ENCODE results near the gene NRARP. TPM values are rescaled to one million over a fixed set of nuclear protein-coding genes. Genes with fewer than 3 reads are reported as not detected.

Gene NRARP
- total and polyA plus RNA-seq, 7 experiments from 2014 or later = 0.70 to 2.7 (median 1.7) TPM; not detected in 2

DNA sequence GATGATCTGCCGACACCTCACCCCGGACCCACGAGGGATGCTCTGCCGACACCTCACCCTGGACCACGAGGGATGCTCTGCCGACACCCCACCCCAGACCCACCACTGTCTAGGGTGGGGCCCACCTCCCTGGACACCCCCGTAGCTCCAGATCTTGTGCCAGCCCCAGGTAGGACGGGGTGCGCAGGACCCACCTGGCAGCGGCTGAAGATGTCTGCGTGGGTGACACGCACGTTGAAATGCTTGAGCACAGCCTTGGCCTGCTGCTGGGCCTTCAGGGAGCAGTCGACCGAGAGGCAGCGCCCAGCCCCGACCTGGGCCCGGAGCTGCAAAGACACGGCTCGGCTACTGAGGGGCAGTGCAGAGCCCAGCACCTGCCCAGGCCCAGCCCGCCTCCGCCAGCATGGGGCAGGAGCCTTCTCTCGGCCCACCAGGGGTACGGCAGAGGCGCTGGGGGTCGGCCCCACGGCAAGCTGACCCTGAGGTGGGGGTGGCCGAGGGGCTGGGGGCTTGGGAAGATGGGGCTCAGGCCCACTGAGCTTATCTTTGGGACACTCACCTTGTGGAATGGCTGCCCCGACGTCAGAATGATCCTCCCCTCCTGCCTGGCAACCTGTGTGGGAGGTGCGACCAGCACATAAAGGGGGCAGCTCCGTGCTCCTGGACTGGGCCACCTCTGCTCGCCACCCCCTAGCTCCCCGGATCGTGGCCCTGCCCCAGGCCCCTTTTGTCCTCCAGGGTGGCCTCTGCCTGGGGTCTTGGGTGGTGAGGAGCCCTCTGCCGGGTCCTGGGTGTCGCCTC is 21.7 kb upstream of the NRARP start:
- peaks cover 0 to 23% (median 2%) of the 10 kb centered on the region in 5 donors for H3K27me3 Mint-ChIP-seq
- H3K27ac ChIP-seq (ENCODE audit: low read depth, low read length) = no peak overlapping the region
- no peaks in the 10 kb centered on the region for H3K36me3 ChIP-seq (ENCODE audit: control insufficient read depth in 2 of 3, insufficient read depth in 3 of 3, low read length in 3 of 3)
- H3K4me1 Mint-ChIP-seq = peaks cover 4 to 20% (median 14%) of the 10 kb centered on the region in 7 donors
- H3K4me1 ChIP-seq (ENCODE audit: control insufficient read depth in 2 of 2, insufficient read depth in 2 of 2, low read length in 2 of 2) = peaks cover 0 to 10% of the 10 kb centered on the region in 2 donors
- intact Hi-C loops (cut with micrococcal nuclease) = no loop called here
- ChIA-PET CTCF (interaction anchor here (0.6 kb wide), 1 partner anchor 190 kb away, joined by 3 read pairs; no protein-coding TSS in a partner anchor), POLR2A (no interaction called here)
- no peaks in the 10 kb centered on the region for H3K9me3 ChIP-seq (ENCODE audit: control insufficient read depth in 2 of 3, low read length in 3 of 3)
- H3K27ac Mint-ChIP-seq = no peak overlapping the region
- H3K9me3 Mint-ChIP-seq = peaks cover 0 to 11% (median 0%) of the 10 kb centered on the region in 11 donors
- peaks cover 0 to 14% of the 10 kb centered on the region in 2 donors for H3K27me3 ChIP-seq (ENCODE audit: control insufficient read depth in 2 of 2, insufficient read depth in 2 of 2, low read length in 2 of 2)
- no peak for ATAC-seq
- H3K36me3 Mint-ChIP-seq = peaks cover 0 to 7% (median 3%) of the 10 kb centered on the region in 5 donors
- H3K4me3 ChIP-seq (ENCODE audit: low read length) = no peak overlapping the region
- no peak for DNase-seq
- H3K4me3 Mint-ChIP-seq = no peak overlapping the region

- POLR2A ChIA-PET = no interaction called here
- H3K27me3 Mint-ChIP-seq = peaks cover 0 to 12% (median 2%) of the 10 kb centered on the region in 5 donors
Observed at GRCh38 chr9:137321726-137322361, 19.8 kb upstream of the NRARP start.

DNA sequence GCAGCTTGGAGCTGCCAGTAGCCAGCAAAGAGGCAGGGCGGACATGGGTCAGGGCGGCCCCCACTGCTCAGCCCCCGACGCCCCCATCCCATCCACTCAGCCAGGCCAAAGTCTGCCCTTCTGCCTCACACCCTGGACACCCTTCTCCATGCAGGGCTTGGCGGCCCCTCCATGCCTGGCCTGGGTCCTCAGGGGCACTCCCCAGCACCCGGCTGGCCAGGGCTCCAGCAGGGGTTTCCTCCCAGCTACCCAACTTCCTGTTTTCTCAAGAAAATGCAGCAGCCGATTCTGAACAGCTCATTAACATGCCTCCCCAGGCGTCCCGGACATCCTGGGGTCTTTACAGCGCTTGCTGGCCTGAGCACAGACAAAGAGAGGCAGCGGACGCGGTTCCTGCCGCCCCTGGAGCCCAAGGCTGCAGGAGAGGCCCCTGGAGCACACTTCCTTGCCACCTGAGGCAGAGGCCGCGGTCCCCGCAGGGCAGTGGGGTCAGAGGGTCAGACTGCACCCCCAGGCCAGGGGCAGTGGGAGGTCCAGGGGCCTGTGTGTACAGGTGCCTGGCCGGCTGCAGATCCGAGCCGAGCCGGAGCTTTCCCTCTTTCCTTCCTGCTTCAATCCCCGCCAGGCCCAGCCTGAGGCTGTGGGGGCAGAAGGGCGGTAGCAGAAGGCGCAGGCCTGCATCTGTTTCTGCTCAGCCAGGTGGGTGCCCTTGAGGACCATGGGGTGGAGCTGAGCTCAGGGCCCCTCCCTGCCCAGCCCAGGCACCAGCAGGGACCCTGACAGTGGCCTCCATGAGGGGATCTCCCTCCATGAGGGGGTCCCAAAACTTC is 18.7 kb upstream of the NRARP start:
- H3K4me3 ChIP-seq (ENCODE audit: low read length) = peak overlapping the region; percentile 4

More at GRCh38 chr9:137321726-137322361, 19.8 kb upstream of the NRARP start:
- CTCF ChIA-PET = no interaction called here
- ATAC-seq (no peak), DNase-seq (no peak)
- Histone ChIP-seq H3K27me3 (ENCODE audit: control insufficient read depth in 2 of 2, insufficient read depth in 2 of 2, low read length in 2 of 2) (peaks cover 0 to 8% of the 10 kb centered on the region in 2 donors), H3K9me3 (ENCODE audit: control insufficient read depth in 2 of 3, low read length in 3 of 3) (no peaks in the 10 kb centered on the region), H3K4me3 (ENCODE audit: low read length) (no peak overlapping the region), H3K36me3 (ENCODE audit: control insufficient read depth in 2 of 3, insufficient read depth in 3 of 3, low read length in 3 of 3) (no peaks in the 10 kb centered on the region), H3K4me1 (ENCODE audit: control insufficient read depth in 2 of 2, insufficient read depth in 2 of 2, low read length in 2 of 2) (peaks cover 0 to 10% of the 10 kb centered on the region in 2 donors), H3K27ac (ENCODE audit: low read depth, low read length) (no peak overlapping the region)
- Mint-ChIP-seq H3K27ac (peak overlapping the region in 1 of 9 donors; percentile 38), H3K36me3 (peaks cover 0 to 7% (median 3%) of the 10 kb centered on the region in 5 donors), H3K4me1 (peaks cover 4 to 16% (median 11%) of the 10 kb centered on the region in 7 donors), H3K9me3 (peaks cover 0 to 4% (median 0%) of the 10 kb centered on the region in 11 donors), H3K4me3 (peak overlapping the region in 1 of 10 donors; percentile 72)
- intact Hi-C loops (cut with micrococcal nuclease) = no loop called here

GRCh38 chr9:137319739-137320551 is 17.9 kb upstream of the NRARP start:
- Histone ChIP-seq H3K4me1 (ENCODE audit: control insufficient read depth in 2 of 2, insufficient read depth in 2 of 2, low read length in 2 of 2) (peaks cover 0 to 10% of the 10 kb centered on the region in 2 donors), H3K27me3 (ENCODE audit: control insufficient read depth in 2 of 2, insufficient read depth in 2 of 2, low read length in 2 of 2) (no peaks in the 10 kb centered on the region), H3K27ac (ENCODE audit: low read depth, low read length) (no peak overlapping the region), H3K36me3 (ENCODE audit: control insufficient read depth in 2 of 3, insufficient read depth in 3 of 3, low read length in 3 of 3) (no peaks in the 10 kb centered on the region), H3K9me3 (ENCODE audit: control insufficient read depth in 2 of 3, low read length in 3 of 3) (no peaks in the 10 kb centered on the region), H3K4me3 (ENCODE audit: low read length) (no peak overlapping the region)
- DNase-seq (no peak), ATAC-seq (no peak)
- Mint-ChIP-seq H3K4me3 (peak overlapping the region in 4 of 10 donors; percentile 20 to 72 (median 58)), H3K9me3 (no peaks in the 10 kb centered on the region), H3K4me1 (peaks cover 0 to 7% (median 5%) of the 10 kb centered on the region in 7 donors), H3K36me3 (peaks cover 0 to 4% (median 0%) of the 10 kb centered on the region in 5 donors), H3K27ac (peak overlapping the region in 2 of 9 donors; percentile 38 to 71), H3K27me3 (peaks cover 0 to 3% (median 0%) of the 10 kb centered on the region in 5 donors)
- CTCF ChIA-PET = interaction anchor here (1.6 kb wide), 1 partner anchor 18 kb away, joined by 4 read pairs; the partner anchor contains the start of gene NRARP
- intact Hi-C loops (cut with micrococcal nuclease) = no loop called here
- POLR2A ChIA-PET = interaction anchor here (1.0 kb wide), 1 partner anchor 16 kb away, joined by 3 read pairs; no protein-coding TSS in a partner anchor

More for the DNA sequence above, 18.7 kb upstream of the NRARP start:
- H3K9me3 Mint-ChIP-seq = no peaks in the 10 kb centered on the region
- Histone ChIP-seq H3K4me1 (ENCODE audit: control insufficient read depth in 2 of 2, insufficient read depth in 2 of 2, low read length in 2 of 2) (peaks cover 0 to 10% of the 10 kb centered on the region in 2 donors), H3K27ac (ENCODE audit: low read depth, low read length) (peak overlapping the region; percentile 22), H3K36me3 (ENCODE audit: control insufficient read depth in 2 of 3, insufficient read depth in 3 of 3, low read length in 3 of 3) (no peaks in the 10 kb centered on the region), H3K27me3 (ENCODE audit: control insufficient read depth in 2 of 2, insufficient read depth in 2 of 2, low read length in 2 of 2) (peaks cover 0 to under 1% of the 10 kb centered on the region in 2 donors), H3K9me3 (ENCODE audit: control insufficient read depth in 2 of 3, low read length in 3 of 3) (no peaks in the 10 kb centered on the region)
- peaks cover 0 to 3% (median 0%) of the 10 kb centered on the region in 5 donors for H3K27me3 Mint-ChIP-seq
- DNase-seq (peak in 1 of 9 donors; percentile 13), ATAC-seq (peak; percentile 58)
- H3K27ac Mint-ChIP-seq = peak overlapping the region in 2 of 9 donors; percentile 71 to 88
- peaks cover 0 to 7% (median 0%) of the 10 kb centered on the region in 5 donors for H3K36me3 Mint-ChIP-seq
- intact Hi-C loops (cut with micrococcal nuclease) = no loop called here
- peaks cover 0 to 7% (median 6%) of the 10 kb centered on the region in 7 donors for H3K4me1 Mint-ChIP-seq
- ChIA-PET POLR2A (interaction anchor here (0.8 to 1.0 kb wide), 2 partner anchors 16 to 67 kb away, joined by 3 to 4 read pairs; no protein-coding TSS in a partner anchor), CTCF (interaction anchor here (0.6 to 1.6 kb wide), 2 partner anchors 19 to 335 kb away, joined by 3 to 4 read pairs; partner anchors contain the start of gene NRARP)
- H3K4me3 Mint-ChIP-seq = peak overlapping the region in 8 of 10 donors; percentile 20 to 72 (median 46)

- DNase-seq (no peak), ATAC-seq (no peak)
- POLR2A ChIA-PET = no interaction called here
- H3K4me3 ChIP-seq (ENCODE audit: low read length) = no peak overlapping the region
- intact Hi-C loops (cut with micrococcal nuclease) = no loop called here
- peaks cover 0 to 7% (median 5%) of the 10 kb centered on the region in 7 donors for H3K4me1 Mint-ChIP-seq
- no peaks in the 10 kb centered on the region for H3K9me3 Mint-ChIP-seq
- CTCF ChIA-PET = interaction anchor here (1.6 kb wide), 1 partner anchor 17 kb away, joined by 4 read pairs; the partner anchor contains the start of gene NRARP
- no peak overlapping the region for H3K27ac ChIP-seq (ENCODE audit: low read depth, low read length)
- H3K36me3 Mint-ChIP-seq = peaks cover 0 to under 1% (median 0%) of the 10 kb centered on the region in 5 donors
- H3K4me3 Mint-ChIP-seq = no peak overlapping the region
- peaks cover 0 to 10% of the 10 kb centered on the region in 2 donors for H3K4me1 ChIP-seq (ENCODE audit: control insufficient read depth in 2 of 2, insufficient read depth in 2 of 2, low read length in 2 of 2)
- peaks cover 0 to 3% (median 0%) of the 10 kb centered on the region in 5 donors for H3K27me3 Mint-ChIP-seq
- H3K9me3 ChIP-seq (ENCODE audit: control insufficient read depth in 2 of 3, low read length in 3 of 3) = no peaks in the 10 kb centered on the region
- H3K27me3 ChIP-seq (ENCODE audit: control insufficient read depth in 2 of 2, insufficient read depth in 2 of 2, low read length in 2 of 2) = no peaks in the 10 kb centered on the region
- H3K36me3 ChIP-seq (ENCODE audit: control insufficient read depth in 2 of 3, insufficient read depth in 3 of 3, low read length in 3 of 3) = no peaks in the 10 kb centered on the region
- peak overlapping the region in 1 of 9 donors; percentile 18 for H3K27ac Mint-ChIP-seq
Observed at GRCh38 chr9:137319011-137319738, 17.1 kb upstream of the NRARP start.
